Measurements from ENCODE around the gene FAP.

The FAP gene

GRCh38 chr2:162196638-162197037 is 46.6 kb downstream of the FAP start:
- in situ Hi-C loops (cut with MboI; ENCODE audit: low sequenced_read_pairs) = no loop called here

GRCh38 chr2:162188451-162188850 is 54.8 kb downstream of the FAP start:
- in situ Hi-C loops (cut with MboI; ENCODE audit: low sequenced_read_pairs) = no loop called here

- in situ Hi-C loops (cut with MboI; ENCODE audit: low sequenced_read_pairs) = no loop called here
Observed at GRCh38 chr2:162185541-162186232, 57.6 kb downstream of the FAP start.

GRCh38 chr2:162184821-162185450 is 58.3 kb downstream of the FAP start:
- in situ Hi-C loops (cut with MboI; ENCODE audit: low sequenced_read_pairs) = no loop called here

GRCh38 chr2:162184359-162184758 is 58.9 kb downstream of the FAP start:
- in situ Hi-C loops (cut with MboI; ENCODE audit: low sequenced_read_pairs) = no loop called here

- in situ Hi-C loops (cut with MboI; ENCODE audit: low sequenced_read_pairs) = no loop called here
Observed at GRCh38 chr2:162182395-162182794, 60.9 kb downstream of the FAP start.

GRCh38 chr2:162177301-162177700 is 65.9 kb downstream of the FAP start:
- in situ Hi-C loops (cut with MboI; ENCODE audit: low sequenced_read_pairs) = no loop called here

- in situ Hi-C loops (cut with MboI; ENCODE audit: low sequenced_read_pairs) = no loop called here
Observed at GRCh38 chr2:162175714-162176113, 67.5 kb downstream of the FAP start.

- in situ Hi-C loops (cut with MboI; ENCODE audit: low sequenced_read_pairs) = no loop called here
Observed at GRCh38 chr2:162174746-162175145, 68.5 kb downstream of the FAP start.

GRCh38 chr2:162172802-162173370 is 70.4 kb downstream of the FAP start:
- in situ Hi-C loops (cut with MboI; ENCODE audit: low sequenced_read_pairs) = no loop called here

GRCh38 chr2:162166745-162167144 is 76.5 kb downstream of the FAP start:
- in situ Hi-C loops (cut with MboI; ENCODE audit: low sequenced_read_pairs) = no loop called here

- in situ Hi-C loops (cut with MboI; ENCODE audit: low sequenced_read_pairs) = no loop called here
Observed at GRCh38 chr2:162166174-162166573, 77.1 kb downstream of the FAP start.

- in situ Hi-C loops (cut with MboI; ENCODE audit: low sequenced_read_pairs) = no loop called here
Observed at GRCh38 chr2:162164802-162165201, 78.4 kb downstream of the FAP start.

- in situ Hi-C loops (cut with MboI; ENCODE audit: low sequenced_read_pairs) = no loop called here
Observed at GRCh38 chr2:162159446-162159845, 83.8 kb downstream of the FAP start.

- in situ Hi-C loops (cut with MboI; ENCODE audit: low sequenced_read_pairs) = no loop called here
Observed at GRCh38 chr2:162156149-162156548, 87.1 kb downstream of the FAP start.

- in situ Hi-C loops (cut with MboI; ENCODE audit: low sequenced_read_pairs) = no loop called here
Observed at GRCh38 chr2:162155093-162155492, 88.2 kb downstream of the FAP start.

GRCh38 chr2:162153608-162154224 is 89.5 kb downstream of the FAP start:
- in situ Hi-C loops (cut with MboI; ENCODE audit: low sequenced_read_pairs) = no loop called here

GRCh38 chr2:162152147-162152546 is 91.1 kb downstream of the FAP start, which contains the start of gene GCG:
Gene GCG (minus strand): TSS chr2:162152247. CDS start chr2:162149178, 3,069 bp downstream.
- in situ Hi-C loops (cut with MboI; ENCODE audit: low sequenced_read_pairs) = no loop called here

GRCh38 chr2:162149940-162150339 is 93.3 kb downstream of the FAP start:
- in situ Hi-C loops (cut with MboI; ENCODE audit: low sequenced_read_pairs) = no loop called here

GRCh38 chr2:162149466-162149865 is 93.8 kb downstream of the FAP start:
- in situ Hi-C loops (cut with MboI; ENCODE audit: low sequenced_read_pairs) = no loop called here

GRCh38 chr2:162148956-162149355 is 94.3 kb downstream of the FAP start:
- in situ Hi-C loops (cut with MboI; ENCODE audit: low sequenced_read_pairs) = no loop called here

- in situ Hi-C loops (cut with MboI; ENCODE audit: low sequenced_read_pairs) = no loop called here
Observed at GRCh38 chr2:162143969-162144368, 99.3 kb downstream of the FAP start.

Data from HL-60/S4 treated with retinoic acid at 250 ng/mL for 4 days and 3 days (cell line).